HCT116 (cell line): ENCODE results near the gene BCL7A. TPM values are rescaled to one million over a fixed set of nuclear protein-coding genes. Genes with fewer than 3 reads are reported as not detected.

Experiments used
- ATAC-seq: fragments of 200-7000 bp; cut with Tn5 transposase; 2 replicates; pipeline ENCODE4 v1.9.1; 2020; ENCODE audit warnings: mild to moderate bottlenecking, moderate library complexity
- BruUV-seq: library from RNA; stranded (reverse); fragments of 400-500 nt; replicated peaks from 2 replicates; lab custom pipeline; 2021; lab: Mats Ljungman, UMichigan
- CTCF ChIA-PET: fragments of 300-600 bp; sonication (Branson Sonifier 250); formaldehyde crosslinking; loops from one replicate; lab custom pipeline; 2021; ENCODE audit warnings: antibody characterized with exemption; lab: Charles Lee
- POLR2A ChIA-PET: fragments of 300-600, 350-600 bp; sonication (Branson Sonifier 250); formaldehyde crosslinking; loops from one replicate; lab custom pipeline; 2021; ENCODE audit warnings: antibody characterized with exemption; lab: Charles Lee
- RAD21 ChIA-PET, 2 experiments: fragments of 300-600 bp; sonication (Branson Sonifier 250); formaldehyde crosslinking; loops; one replicate each; lab custom pipeline; 2023; ENCODE audit warnings: low total read pairs in 2 of 2; ENCODE audit not compliant: uncharacterized antibody in 2 of 2, unreplicated experiment in 2 of 2, low non-redundant PET in 1 of 2; lab: Charles Lee
- DNase-seq: peaks from one replicate; pipeline ENCODE4 v3.0.0-alpha.2; 2010; ENCODE audit warnings: low read depth, low spot score
- H2AFZ ChIP-seq: fragments of 200-600 bp; shearing (Covaris generic), sonication (generic); 2 replicates; pipeline ENCODE4 v1.6.1; 2017; ENCODE audit warnings: low read depth, mixed run types, mixed read lengths, antibody characterized with exemption, low read length; ENCODE audit not compliant: poor library complexity, severe bottlenecking
- H3K27ac ChIP-seq: 2 replicates; pipeline ENCODE4 v1.5.1; 2012; ENCODE audit warnings: low read depth, low read length
- H3K27me3 ChIP-seq: fragments of 200-600 bp; sonication (generic); 2 replicates; pipeline ENCODE4 v1.6.1; 2016; ENCODE audit warnings: mixed run types, low read length, mixed read lengths; ENCODE audit not compliant: insufficient read depth
- H3K36me3 ChIP-seq, 2 experiments: fragments of 200-500 bp in 1 of 2; fragments of 200-600 bp in 1 of 2; sonication (Bioruptor generic) in 1 of 2; sonication (generic) in 1 of 2; 2 replicates each; pipeline versions ENCODE4 v1.5.1 to v1.6.1; 2014 to 2016; ENCODE audit warnings: low read length in 2 of 2, inconsistent platforms in 1 of 2, mixed read lengths in 1 of 2, mixed run types in 1 of 2; ENCODE audit not compliant: insufficient read depth in 2 of 2, control insufficient read depth in 1 of 2
- H3K4me1 ChIP-seq, 2 experiments: fragments of 200-600 bp in 1 of 2; sonication (generic) in 1 of 2; 2 replicates each; pipeline versions ENCODE4 v1.5.1 to v1.6.1; 2012 to 2017; ENCODE audit warnings: low read length in 2 of 2, inconsistent platforms in 1 of 2, mild to moderate bottlenecking in 1 of 2, mixed read lengths in 1 of 2, mixed run types in 1 of 2, moderate library complexity in 1 of 2; ENCODE audit not compliant: insufficient read depth in 2 of 2, control insufficient read depth in 1 of 2
- H3K4me2 ChIP-seq: fragments of 200-600 bp; sonication (generic); 2 replicates; pipeline ENCODE4 v1.6.1; 2017; ENCODE audit warnings: mixed run types, low read length, mixed read lengths
- H3K4me3 ChIP-seq, 2 experiments: fragments of 200-600 bp in 1 of 2; sonication (generic) in 1 of 2; replicated peaks in 1 of 2; 2 replicates each; pipeline ENCODE4 v1.5.1; 2011 to 2016; ENCODE audit warnings: low read length in 2 of 2, control low read depth in 1 of 2, low read depth in 1 of 2, mild to moderate bottlenecking in 1 of 2, mixed read lengths in 1 of 2, mixed run types in 1 of 2
- H3K79me2 ChIP-seq: fragments of 200-600 bp; sonication (generic); 2 replicates; pipeline ENCODE4 v1.6.1; 2017; ENCODE audit warnings: mild to moderate bottlenecking, mixed run types, low read length, moderate library complexity, mixed read lengths; ENCODE audit not compliant: insufficient read depth
- H3K9ac ChIP-seq: fragments of 200-600 bp; sonication (generic); 2 replicates; pipeline ENCODE4 v1.6.1; 2016; ENCODE audit warnings: low read length, mixed read lengths
- H3K9me2 ChIP-seq: fragments of 200-600 bp; sonication (generic), shearing (Covaris generic); 2 replicates; pipeline ENCODE4 v1.6.1; 2017; ENCODE audit warnings: mixed run types, mild to moderate bottlenecking, moderate library complexity; ENCODE audit not compliant: insufficient read depth
- H3K9me3 ChIP-seq, 2 experiments: fragments of 200-500 bp in 1 of 2; fragments of 200-600 bp in 1 of 2; sonication (Bioruptor generic) in 1 of 2; sonication (generic) in 1 of 2; 2 replicates each; pipeline ENCODE4 v1.6.1; 2014 to 2017; ENCODE audit warnings: low read length in 2 of 2, mixed read lengths in 2 of 2, inconsistent platforms in 1 of 2, low read depth in 1 of 2, mild to moderate bottlenecking in 1 of 2, mixed run types in 1 of 2, moderate library complexity in 1 of 2; ENCODE audit not compliant: control insufficient read depth in 1 of 2, insufficient read depth in 1 of 2
- H4K20me1 ChIP-seq: fragments of 200-600 bp; sonication (generic), shearing (Covaris generic); 2 replicates; pipeline ENCODE4 v1.6.1; 2017; ENCODE audit warnings: mixed run types, mild to moderate bottlenecking, moderate library complexity; ENCODE audit not compliant: insufficient read depth
- ATF3 ChIP-seq: IDR thresholded peaks from 2 replicates; pipeline ENCODE4 v1.6.1; 2012
- CBX3 ChIP-seq: IDR thresholded peaks from 2 replicates; pipeline ENCODE4 v1.6.1; 2012; ENCODE audit warnings: low read depth
- CTCF ChIP-seq, 3 experiments: fragments of 200-600 bp in 1 of 3; sonication (generic) in 1 of 3; IDR thresholded peaks in 2 of 3; conservative IDR thresholded peaks in 1 of 3; 2 replicates each; pipeline ENCODE4 v1.5.1; 2012 to 2017; ENCODE audit warnings: low read depth in 2 of 3, low read length in 2 of 3, antibody characterized with exemption in 1 of 3, borderline replicate concordance in 1 of 3, control low read depth in 1 of 3, mild to moderate bottlenecking in 1 of 3, mixed read lengths in 1 of 3, mixed run types in 1 of 3, moderate library complexity in 1 of 3; ENCODE audit not compliant: insufficient read depth in 1 of 3
- EGR1 ChIP-seq: IDR thresholded peaks from 2 replicates; pipeline ENCODE4 v1.6.1; 2012; ENCODE audit warnings: low read depth
- EZH2phosphoT487 ChIP-seq: fragments of 200-600 bp; IDR thresholded peaks from 2 replicates; pipeline ENCODE4 v1.6.1; 2018; ENCODE audit warnings: antibody characterized with exemption, borderline replicate concordance
- FOSL1 ChIP-seq: IDR thresholded peaks from 2 replicates; pipeline ENCODE4 v1.6.1; 2012; ENCODE audit warnings: low read depth
- JUND ChIP-seq: IDR thresholded peaks from 2 replicates; pipeline ENCODE4 v1.6.1; 2012
- MAX ChIP-seq: IDR thresholded peaks from 2 replicates; pipeline ENCODE4 v1.6.1; 2012
- REST ChIP-seq: IDR thresholded peaks from 2 replicates; pipeline ENCODE4 v1.6.1; 2012; ENCODE audit warnings: low read depth
- SIN3A ChIP-seq: IDR thresholded peaks from 2 replicates; pipeline ENCODE4 v1.6.1; 2012; ENCODE audit warnings: low read depth
- SP1 ChIP-seq: IDR thresholded peaks from 2 replicates; pipeline ENCODE4 v1.6.1; 2012; ENCODE audit warnings: low read depth
- TCF7L2 ChIP-seq: IDR thresholded peaks from 2 replicates; pipeline ENCODE4 v1.7.0; 2011; ENCODE audit warnings: borderline replicate concordance, inconsistent platforms; ENCODE audit not compliant: insufficient read depth, insufficient read length; ENCODE audit errors: extremely low read depth
- YY1 ChIP-seq: IDR thresholded peaks from 2 replicates; pipeline ENCODE4 v1.6.1; 2011; ENCODE audit warnings: low read length, low read depth, moderate library complexity, mild to moderate bottlenecking; ENCODE audit not compliant: insufficient replicate concordance; ENCODE audit errors: extremely low read depth
- ZBTB33 ChIP-seq: IDR thresholded peaks from 2 replicates; pipeline ENCODE4 v1.6.1; 2011; ENCODE audit warnings: mild to moderate bottlenecking, low read length, moderate library complexity; ENCODE audit not compliant: insufficient replicate concordance; ENCODE audit errors: extremely low read depth
- ZFX ChIP-seq: fragments of 450-650 bp; IDR thresholded peaks from 2 replicates; pipeline ENCODE4 v1.6.1; 2017
- ZNF274 ChIP-seq: fragments of 200-500 bp; sonication (Bioruptor generic); IDR thresholded peaks from 2 replicates; pipeline ENCODE4 v1.6.1; 2014; ENCODE audit warnings: mild to moderate bottlenecking, low read depth, low read length, inconsistent platforms
- intact Hi-C: fragments of 100-400 bp; cut with micrococcal nuclease; formaldehyde crosslinking; loops from 2 replicates; pipeline ENCODE4 v1.10.0; 2022
- total RNA-seq: library from RNA; stranded (reverse); gene quantifications from one replicate; pipeline ENCODE4 v1.2.1, GENCODE V29; 2021; ENCODE audit not compliant: unreplicated experiment

Gene BCL7A
- total RNA-seq, 1 experiment from 2014 or later: 14.2 TPM

- BruUV-seq: no TSS peak
- H3K4me1 ChIP-seq: no peaks in the 10 kb centered on the region
- CTCF ChIA-PET: no interaction called here
- H3K36me3 ChIP-seq: no peaks in the 10 kb centered on the region
- RAD21 ChIA-PET: no interaction called here
- no peak for DNase-seq
- no peak overlapping the region for H3K9ac ChIP-seq
- H3K9me2 ChIP-seq: no peaks in the 10 kb centered on the region
- ATAC-seq: no peak
- H3K79me2 ChIP-seq: no peaks in the 10 kb centered on the region
- H2AFZ ChIP-seq: no peak overlapping the region
- intact Hi-C loops: no loop called here
- no peak overlapping the region for H3K4me3 ChIP-seq
- no peaks in the 10 kb centered on the region for H4K20me1 ChIP-seq
- TF ChIP-seq EZH2phosphoT487 (no peak), FOSL1 (no peak), TCF7L2 (no peak), ZNF274 (no peak), ZFX (no peak), SIN3A (no peak), CBX3 (no peak), REST (no peak), ATF3 (no peak), ZBTB33 (no peak), CTCF (IDR thresholded peaks at IDR 0.05 in 2 of 3, conservative IDR thresholded peaks at IDR 0.05 in 1 of 3; ENCODE audit: borderline replicate concordance in 1 of 3, insufficient read depth in 1 of 3, low read depth in 2 of 3, low read length in 2 of 3) (no peak), MAX (no peak), SP1 (no peak), EGR1 (no peak), YY1 (no peak), JUND (no peak)
- no peak overlapping the region for H3K4me2 ChIP-seq
- H3K27ac ChIP-seq: no peak overlapping the region
- no peaks in the 10 kb centered on the region for H3K9me3 ChIP-seq
- POLR2A ChIA-PET: no interaction called here
- no peaks in the 10 kb centered on the region for H3K27me3 ChIP-seq
These were observed 31.5 kb upstream of the BCL7A start for GRCh38 chr12:121990114-121990647.
